ENCODE data around the gene TMEM53.
"Not testable (repeated sequence)": the region's sequence is repeated elsewhere in the genome, so short reads cannot be mapped to it uniquely, and the experiment has no call there.

TMEM53 gene

DNA sequence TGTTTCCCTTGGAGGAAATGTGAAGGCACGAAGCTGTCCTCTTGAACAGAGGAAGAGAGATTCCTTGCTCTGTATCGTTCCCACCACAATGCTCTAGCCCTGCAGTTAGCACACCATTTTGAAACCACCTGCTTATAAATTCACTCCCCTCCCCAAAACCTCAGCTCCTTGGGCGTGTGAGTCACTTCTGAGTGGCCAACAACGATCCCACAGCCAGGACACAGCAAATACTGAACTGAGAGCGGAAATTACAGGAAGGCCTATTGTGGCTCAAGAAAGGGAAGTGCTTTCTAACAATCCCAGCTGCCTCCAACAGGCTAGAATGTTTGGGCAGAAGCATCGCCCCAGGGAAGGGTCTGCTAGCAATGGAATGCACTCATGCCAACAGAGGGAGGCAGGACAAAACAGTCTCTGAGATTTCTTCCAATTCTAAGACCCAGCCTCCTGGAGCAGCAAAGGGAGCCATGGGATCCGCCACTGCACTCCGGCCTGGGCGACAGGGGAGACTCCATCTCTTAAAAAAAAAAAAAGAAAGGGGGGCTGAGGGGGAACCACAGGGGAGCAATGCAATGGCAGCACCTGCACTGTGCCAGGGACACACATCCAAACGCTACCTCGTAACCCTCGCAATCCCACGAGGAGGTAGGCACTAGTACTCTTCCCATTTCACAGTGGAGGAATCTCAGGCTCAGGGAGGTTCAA is 1.9 kb downstream of the TMEM53 start:
- DNase-seq, result no peak

GRCh38 chr1:44670751-44671640 is 3.3 kb downstream of the TMEM53 start:
- no peak for DNase-seq

GRCh38 chr1:44666719-44667118 is 7.6 kb downstream of the TMEM53 start:
- not testable (repeated sequence) for DNase-seq

- DNase-seq, result peak in 2 of 5 experiments; percentile 22 to 32
Observed at GRCh38 chr1:44664730-44665370, 9.4 kb downstream of the TMEM53 start.

- no peak for DNase-seq
Observed at GRCh38 chr1:44663417-44663816, 10.9 kb downstream of the TMEM53 start.

DNA sequence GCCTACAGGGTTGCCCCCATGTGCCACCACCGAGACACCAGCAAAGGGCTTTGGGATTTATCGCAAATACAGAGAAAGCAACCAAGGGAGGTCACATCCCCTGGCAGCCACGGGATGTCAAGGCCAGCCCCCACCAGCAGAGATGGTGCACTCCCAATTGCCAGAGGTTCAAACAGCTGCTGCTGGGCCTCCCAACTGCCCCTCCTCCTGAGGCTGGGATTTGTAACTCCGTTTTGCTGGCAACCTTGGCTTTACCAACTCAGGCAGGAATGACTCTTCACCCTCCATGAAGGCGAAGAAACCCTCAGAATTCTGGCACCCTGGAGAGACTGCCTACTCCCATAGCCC is 11.6 kb downstream of the TMEM53 start:
- DNase-seq, result no peak

DNA sequence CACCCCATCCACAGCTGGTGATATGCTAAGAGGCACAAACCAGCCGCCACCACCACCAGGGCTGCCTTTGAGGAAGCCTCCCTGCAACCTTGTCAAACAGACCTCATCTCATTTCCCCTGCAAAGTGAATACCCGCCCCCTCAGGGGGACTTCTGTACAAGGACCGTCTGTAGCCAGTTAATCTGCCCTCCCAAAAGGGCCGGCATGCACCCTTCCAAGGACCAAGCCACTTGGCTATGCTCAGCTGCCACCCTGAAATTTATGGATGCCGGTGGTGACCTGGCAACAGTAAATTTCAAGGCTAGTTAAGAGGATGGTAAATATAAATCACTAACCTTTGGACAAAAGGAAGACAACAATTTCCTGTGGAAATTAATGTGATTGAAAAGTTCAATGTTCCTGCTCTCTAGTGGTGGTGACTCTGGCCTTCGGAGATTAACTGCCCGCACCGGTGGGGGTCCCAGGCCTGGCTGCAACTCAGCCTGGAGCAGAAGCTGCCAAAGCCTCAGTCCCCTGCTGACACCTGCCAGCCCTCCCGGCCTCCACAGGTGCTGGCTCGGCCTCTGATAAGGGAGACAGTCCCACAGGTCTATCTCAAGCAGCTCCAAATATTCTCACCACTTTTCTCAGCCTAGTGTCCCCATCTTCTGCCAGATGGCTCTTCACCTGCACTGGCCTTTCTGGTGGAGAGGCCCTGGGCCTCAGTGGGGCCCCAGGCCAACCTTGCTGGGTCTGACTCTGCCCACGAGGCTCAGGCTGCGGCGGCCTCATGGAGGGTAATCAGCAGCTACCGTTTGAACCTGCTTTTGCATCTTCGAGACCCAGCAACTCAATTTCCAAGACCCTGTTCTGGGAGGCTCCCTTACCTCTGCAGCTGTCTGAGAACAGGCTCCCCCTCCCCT is 12.2 kb downstream of the TMEM53 start:
- DNase-seq, result no peak

GRCh38 chr1:44660176-44660575 is 14.1 kb downstream of the TMEM53 start:
- no peak for DNase-seq

DNA sequence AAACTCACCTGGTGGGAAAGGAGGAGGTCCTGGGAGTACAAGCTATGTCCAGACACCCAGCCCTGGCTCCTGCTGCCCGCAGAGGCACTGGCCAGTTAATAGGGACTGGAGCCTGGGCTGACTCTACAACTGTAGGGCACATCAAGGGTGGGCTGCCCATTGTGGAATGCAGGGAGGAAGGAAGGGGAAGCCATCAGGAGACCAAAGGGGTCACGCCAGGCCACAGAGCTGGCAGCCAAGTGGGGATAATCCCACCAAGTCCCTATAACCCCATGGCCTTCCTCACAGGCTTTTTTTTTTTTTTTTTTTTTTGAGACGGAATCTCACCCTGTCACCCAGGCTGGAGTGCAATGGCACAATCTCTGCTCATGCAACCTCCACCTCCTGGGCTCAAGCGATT is 14.7 kb downstream of the TMEM53 start:
- DNase-seq, result no peak

GRCh38 chr1:44655609-44656008 is 18.7 kb downstream of the TMEM53 start:
- DNase-seq, result no peak

- no peak for DNase-seq
Observed at GRCh38 chr1:44654621-44655187, 19.6 kb downstream of the TMEM53 start.

GRCh38 chr1:44653107-44653964 is 20.9 kb downstream of the TMEM53 start:
- DNase-seq, result no peak

GRCh38 chr1:44652445-44653106 is 21.7 kb downstream of the TMEM53 start:
- peak; percentile 36 to 64 (median 58) for DNase-seq

DNA sequence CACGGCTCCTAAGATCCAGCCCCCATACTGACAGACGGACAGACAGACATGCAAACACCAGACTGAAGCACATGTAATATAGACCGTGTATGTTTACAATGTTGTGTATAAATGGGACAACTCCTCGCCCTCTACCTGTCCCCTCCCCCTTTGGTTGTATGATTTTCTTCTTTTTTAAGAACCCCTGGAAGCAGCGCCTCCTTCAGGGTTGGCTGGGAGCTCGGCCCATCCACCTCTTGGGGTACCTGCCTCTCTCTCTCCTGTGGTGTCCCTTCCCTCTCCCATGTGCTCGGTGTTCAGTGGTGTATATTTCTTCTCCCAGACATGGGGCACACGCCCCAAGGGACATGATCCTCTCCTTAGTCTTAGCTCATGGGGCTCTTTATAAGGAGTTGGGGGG is 23.2 kb downstream of the TMEM53 start:
- DNase-seq, result no peak

- no peak for DNase-seq
Observed at GRCh38 chr1:44650159-44650831, 24.0 kb downstream of the TMEM53 start.

- DNase-seq, result no peak
Observed at GRCh38 chr1:44649788-44650158, 24.5 kb downstream of the TMEM53 start.

GRCh38 chr1:44648529-44649250 is 25.6 kb downstream of the TMEM53 start:
- DNase-seq, result no peak

DNA sequence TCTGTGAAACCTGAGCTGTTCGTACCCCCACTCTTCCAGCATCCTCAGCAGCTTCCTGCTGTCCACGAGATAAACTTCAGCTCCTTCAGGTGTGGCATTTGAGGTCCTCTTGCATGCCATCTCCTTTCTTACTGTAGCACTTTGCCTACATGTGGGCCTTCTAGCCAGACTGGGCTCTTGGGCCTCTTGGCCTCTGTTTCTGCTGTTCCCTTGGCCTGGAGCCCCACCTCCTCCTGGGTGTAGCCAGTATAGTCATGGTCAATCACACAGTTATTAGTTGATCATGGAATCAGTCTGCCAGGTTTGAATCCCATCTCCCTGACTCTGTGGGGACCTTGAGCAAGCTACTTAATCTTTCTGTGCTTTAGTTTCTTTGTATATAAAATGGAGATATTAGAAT is 26.4 kb downstream of the TMEM53 start:
- DNase-seq, result no peak

Measured in T-helper 2 cell (primary cell).